ENCODE measurements around the gene TNS4. TPM values are rescaled to one million over a fixed set of nuclear protein-coding genes. Genes with fewer than 3 reads are reported as not detected.

Gene TNS4
- total RNA-seq, 1 experiment from 2014 or later, result 127 TPM

DNA sequence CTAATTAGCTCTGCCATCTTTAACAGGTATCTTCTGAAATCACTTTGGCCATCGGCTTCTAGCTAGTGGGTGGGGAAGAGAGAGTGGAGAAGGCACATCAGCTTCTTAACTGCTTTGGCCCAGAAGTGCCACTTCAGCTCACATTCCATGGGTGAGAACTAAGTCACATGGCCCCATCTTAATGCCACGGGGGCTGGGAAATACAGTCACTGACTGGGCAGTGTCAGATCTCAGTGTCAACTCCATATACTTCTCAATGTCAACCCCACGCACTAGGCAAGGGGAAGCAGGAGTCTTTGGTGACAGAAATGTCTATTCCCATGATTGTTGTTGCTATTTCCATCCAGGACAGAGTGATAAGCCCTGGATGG is 34.5 kb upstream of the TNS4 start:
- no TSS peak for BruUV-seq (replicated peaks)
- Histone ChIP-seq H2AFZ (ENCODE audit: low read length) (no peak overlapping the region), H4K20me1 (ENCODE audit: low read length) (no peaks in the 10 kb centered on the region), H3K36me3 (ENCODE audit: low read depth, low read length) (no peaks in the 10 kb centered on the region), H3K27me3 (ENCODE audit: low read length) (no peaks in the 10 kb centered on the region), H3K9me3 (ENCODE audit: low read length) (no peaks in the 10 kb centered on the region), H3K9ac (ENCODE audit: low read length) (no peak overlapping the region), H3K79me2 (ENCODE audit: low read length) (no peaks in the 10 kb centered on the region), H3F3A (ENCODE audit: low read length, unreplicated experiment) (no peaks in the 10 kb centered on the region), H3K4me2 (ENCODE audit: low read length) (no peak overlapping the region), H3K4me1 (ENCODE audit: insufficient read depth, low read length) (peaks cover 20% of the 10 kb centered on the region), H3K4me3 (ENCODE audit: low read length) (no peak overlapping the region), H3K9me2 (replicated peaks; ENCODE audit: low read length) (no peaks in the 10 kb centered on the region), H3K27ac (ENCODE audit: low read length) (no peak overlapping the region)
- ATAC-seq (no peak), DNase-seq (no peak)
- ChIA-PET POLR2A (ENCODE audit: unreplicated experiment) (no interaction called here), CTCF (no interaction called here)
- TF ChIP-seq EZH2 (IDR thresholded peaks at IDR 0.05; ENCODE audit: low read length, unreplicated experiment) (no peak), EZH2phosphoT487 (IDR thresholded peaks at IDR 0.05; ENCODE audit: borderline replicate concordance, low read length) (no peak), CTCF (conservative IDR thresholded peaks at IDR 0.05; ENCODE audit: low read depth, low read length) (no peak)
- intact Hi-C loops (cut with micrococcal nuclease), result no loop called here

- TF ChIP-seq EZH2 (IDR thresholded peaks at IDR 0.05; ENCODE audit: low read length, unreplicated experiment) (no peak), CTCF (conservative IDR thresholded peaks at IDR 0.05; ENCODE audit: low read depth, low read length) (no peak), EZH2phosphoT487 (IDR thresholded peaks at IDR 0.05; ENCODE audit: borderline replicate concordance, low read length) (no peak)
Observed at GRCh38 chr17:40535438-40535837, 34.0 kb upstream of the TNS4 start.

DNA sequence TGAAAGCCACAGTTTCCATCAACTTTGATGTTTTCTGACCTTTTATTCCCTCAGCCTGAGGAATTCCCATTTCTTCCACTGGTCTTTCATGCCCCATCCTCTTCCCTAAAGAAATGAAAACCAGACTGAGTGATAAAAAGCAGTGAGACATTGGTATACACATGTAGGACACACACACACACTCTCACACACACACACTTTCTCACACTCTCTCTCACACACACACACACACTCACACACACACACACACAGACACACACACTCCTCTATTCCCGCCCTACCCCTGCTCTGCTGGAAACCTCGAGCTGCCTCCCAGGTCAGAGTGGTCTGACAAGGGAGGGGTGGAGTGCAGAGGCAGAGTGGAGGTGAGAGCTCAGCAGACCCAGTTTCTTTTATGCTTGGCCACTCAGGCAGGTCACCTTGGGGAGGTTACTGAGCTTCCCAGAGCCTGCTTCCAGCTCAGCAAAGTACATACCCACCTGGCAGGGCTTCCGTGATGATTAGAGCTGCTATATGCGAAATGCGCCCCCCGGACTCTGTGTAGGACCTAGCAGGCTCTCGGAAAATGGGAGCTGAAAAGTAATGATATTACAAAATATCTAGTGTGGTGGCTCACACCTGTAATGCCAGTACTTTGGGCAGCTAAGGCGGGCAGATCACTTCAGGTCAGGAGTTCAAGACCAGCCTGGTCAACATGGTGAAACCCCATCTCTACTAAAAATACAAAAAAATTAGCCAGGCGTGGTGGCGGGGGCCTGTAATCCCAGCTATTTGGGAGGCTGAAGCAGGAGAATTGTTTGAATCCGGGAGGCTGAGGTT is 33.2 kb upstream of the TNS4 start:
- CTCF ChIA-PET, result interaction anchor here (1.2 to 3.0 kb wide), 3 partner anchors 25 to 58 kb away, joined by 4 to 48 read pairs (median 17); no protein-coding TSS in a partner anchor
- no TSS peak for BruUV-seq (replicated peaks)
- Histone ChIP-seq H3K27me3 (ENCODE audit: low read length) (no peaks in the 10 kb centered on the region), H3K4me3 (ENCODE audit: low read length) (no peak overlapping the region), H3K4me2 (ENCODE audit: low read length) (no peak overlapping the region), H3K36me3 (ENCODE audit: low read depth, low read length) (no peaks in the 10 kb centered on the region), H3K9ac (ENCODE audit: low read length) (no peak overlapping the region), H3K9me2 (replicated peaks; ENCODE audit: low read length) (no peaks in the 10 kb centered on the region), H3K79me2 (ENCODE audit: low read length) (no peaks in the 10 kb centered on the region), H3F3A (ENCODE audit: low read length, unreplicated experiment) (no peaks in the 10 kb centered on the region), H3K4me1 (ENCODE audit: insufficient read depth, low read length) (peaks cover 28% of the 10 kb centered on the region), H3K27ac (ENCODE audit: low read length) (no peak overlapping the region), H3K9me3 (ENCODE audit: low read length) (no peaks in the 10 kb centered on the region), H2AFZ (ENCODE audit: low read length) (no peak overlapping the region), H4K20me1 (ENCODE audit: low read length) (no peaks in the 10 kb centered on the region)
- TF ChIP-seq EZH2 (IDR thresholded peaks at IDR 0.05; ENCODE audit: low read length, unreplicated experiment), result no peak
- TF ChIP-seq CTCF (conservative IDR thresholded peaks at IDR 0.05; ENCODE audit: low read depth, low read length), result no peak
- TF ChIP-seq EZH2phosphoT487 (IDR thresholded peaks at IDR 0.05; ENCODE audit: borderline replicate concordance, low read length), result no peak
- DNase-seq (no peak), ATAC-seq (no peak)
- POLR2A ChIA-PET (ENCODE audit: unreplicated experiment), result no interaction called here
- intact Hi-C loops (cut with micrococcal nuclease), result loop anchor here (5.0 kb wide), 1 partner anchor 47 kb away; no protein-coding TSS in a partner anchor

More at GRCh38 chr17:40535438-40535837, 34.0 kb upstream of the TNS4 start:
- intact Hi-C loops (cut with micrococcal nuclease), result no loop called here
- no peak overlapping the region for H3K4me2 ChIP-seq (ENCODE audit: low read length)
- no peaks in the 10 kb centered on the region for H3K9me3 ChIP-seq (ENCODE audit: low read length)
- BruUV-seq (replicated peaks), result no TSS peak
- no peak overlapping the region for H3K9ac ChIP-seq (ENCODE audit: low read length)
- POLR2A ChIA-PET (ENCODE audit: unreplicated experiment), result no interaction called here
- ATAC-seq (no peak), DNase-seq (no peak)
- H3K4me3 ChIP-seq (ENCODE audit: low read length), result no peak overlapping the region
- peaks cover 24% of the 10 kb centered on the region for H3K4me1 ChIP-seq (ENCODE audit: insufficient read depth, low read length)
- no peaks in the 10 kb centered on the region for H3K79me2 ChIP-seq (ENCODE audit: low read length)
- CTCF ChIA-PET, result interaction anchor here (1.2 kb wide), 1 partner anchor 24 kb away, joined by 4 read pairs; no protein-coding TSS in a partner anchor
- H2AFZ ChIP-seq (ENCODE audit: low read length), result no peak overlapping the region
- H3K27me3 ChIP-seq (ENCODE audit: low read length), result no peaks in the 10 kb centered on the region
- no peaks in the 10 kb centered on the region for H3F3A ChIP-seq (ENCODE audit: low read length, unreplicated experiment)
- no peaks in the 10 kb centered on the region for H3K36me3 ChIP-seq (ENCODE audit: low read depth, low read length)
- H3K9me2 ChIP-seq (replicated peaks; ENCODE audit: low read length), result no peaks in the 10 kb centered on the region
- H4K20me1 ChIP-seq (ENCODE audit: low read length), result no peaks in the 10 kb centered on the region
- no peak overlapping the region for H3K27ac ChIP-seq (ENCODE audit: low read length)
